SK-N-MC (cell line): ENCODE data around the gene TBL1X.
"Not testable (repeated sequence)": the region's sequence is repeated elsewhere in the genome, so short reads cannot be mapped to it uniquely, and the experiment has no call there.

ENCODE experiments used
- DNase-seq: peaks from one replicate; pipeline ENCODE4 v3.0.0-alpha.2; 2011; ENCODE audit warnings: low read depth, low spot score
- H3K27ac ChIP-seq: fragments of 200-600 bp; sonication (generic); 2 replicates; pipeline ENCODE4 v1.5.1; 2016; ENCODE audit warnings: mixed run types
- H3K36me3 ChIP-seq: fragments of 200-600 bp; sonication (generic); 2 replicates; pipeline ENCODE4 v1.6.1; 2017; ENCODE audit warnings: antibody characterized with exemption, low read length, mixed read lengths; ENCODE audit not compliant: insufficient read depth
- H3K4me3 ChIP-seq: fragments of 200-600 bp; sonication (generic); 2 replicates; pipeline ENCODE4 v1.5.1; 2016
- H3K9ac ChIP-seq: fragments of 200-600 bp; sonication (generic); 2 replicates; pipeline ENCODE4 v1.8.0; 2017; ENCODE audit warnings: mixed run types, mixed read lengths; ENCODE audit not compliant: insufficient read length
- H3K9me3 ChIP-seq: fragments of 200-600 bp; sonication (generic); 2 replicates; pipeline ENCODE4 v1.6.1; 2017; ENCODE audit warnings: low read depth, mild to moderate bottlenecking, antibody characterized with exemption, low read length, moderate library complexity, mixed read lengths
- EZH2 ChIP-seq: fragments of 200-600 bp; sonication (generic); IDR thresholded peaks from one replicate; pipeline ENCODE4 v1.6.1; 2017; ENCODE audit warnings: antibody characterized with exemption
- FOXP2 ChIP-seq: optimal IDR thresholded peaks from 2 replicates; pipeline ENCODE3; 2011; ENCODE audit warnings: mild to moderate bottlenecking, moderate library complexity; ENCODE audit not compliant: insufficient read depth; ENCODE audit errors: extremely low read length, control extremely low read depth
- POLR2AphosphoS5 ChIP-seq: IDR thresholded peaks from 2 replicates; pipeline ENCODE4 v1.6.1; 2012; ENCODE audit warnings: mild to moderate bottlenecking, low read depth, low read length, borderline replicate concordance

The TBL1X gene

DNA sequence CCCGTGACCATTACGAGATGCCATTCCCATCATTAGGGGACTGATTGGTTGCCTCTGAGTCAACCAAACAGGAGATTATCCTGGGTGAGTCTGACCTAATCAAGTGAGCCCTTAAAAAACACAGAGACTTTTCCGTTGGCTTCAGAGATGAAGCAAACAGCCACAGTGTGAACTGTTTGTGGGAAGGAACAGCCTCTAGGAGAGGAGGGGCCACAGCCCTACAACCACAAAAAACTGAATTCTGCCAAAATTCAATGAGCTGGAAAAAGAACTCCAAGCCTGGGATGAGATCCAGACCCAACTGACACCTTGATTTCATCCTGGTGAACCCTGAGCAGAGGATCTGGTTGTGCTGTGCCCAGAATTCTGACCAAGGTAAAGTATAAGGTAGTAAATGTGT is 31.3 kb upstream of the TBL1X start:
- Histone ChIP-seq H3K4me3 (no peak overlapping the region), H3K36me3 (no peaks in the 10 kb centered on the region), H3K9ac (no peak overlapping the region), H3K27ac (no peak overlapping the region), H3K9me3 (no peaks in the 10 kb centered on the region)
- no peak for DNase-seq
- no peak for TF ChIP-seq FOXP2

DNA sequence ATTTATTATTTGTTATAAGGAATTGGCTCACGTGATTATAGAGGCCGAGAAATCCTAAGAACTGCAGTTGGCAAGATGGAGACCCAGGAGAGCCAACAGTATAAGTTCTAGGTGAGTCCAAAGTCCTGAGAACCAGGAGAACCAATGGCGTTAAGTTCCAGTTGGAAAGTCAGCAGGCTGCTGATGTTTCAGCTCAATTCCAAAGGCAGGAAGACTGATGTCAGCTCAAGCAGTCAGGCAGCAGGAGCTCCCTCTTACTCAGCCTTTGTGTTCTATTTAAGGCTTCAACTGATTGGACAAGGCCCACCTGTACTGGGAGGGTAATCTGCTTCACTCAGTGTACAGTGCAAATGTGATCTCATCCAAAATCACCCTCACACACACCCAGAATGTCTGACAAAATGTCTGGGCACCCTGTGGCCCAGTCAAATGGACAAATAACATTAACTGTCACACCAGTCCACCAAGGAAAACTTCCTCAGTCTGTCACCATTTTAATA is 30.8 kb upstream of the TBL1X start:
- Histone ChIP-seq H3K36me3 (no peaks in the 10 kb centered on the region), H3K9me3 (no peaks in the 10 kb centered on the region), H3K27ac (no peak overlapping the region), H3K4me3 (no peak overlapping the region), H3K9ac (no peak overlapping the region)
- no peak for DNase-seq
- TF ChIP-seq POLR2AphosphoS5 (no peak), FOXP2 (no peak), EZH2 (no peak)

DNA sequence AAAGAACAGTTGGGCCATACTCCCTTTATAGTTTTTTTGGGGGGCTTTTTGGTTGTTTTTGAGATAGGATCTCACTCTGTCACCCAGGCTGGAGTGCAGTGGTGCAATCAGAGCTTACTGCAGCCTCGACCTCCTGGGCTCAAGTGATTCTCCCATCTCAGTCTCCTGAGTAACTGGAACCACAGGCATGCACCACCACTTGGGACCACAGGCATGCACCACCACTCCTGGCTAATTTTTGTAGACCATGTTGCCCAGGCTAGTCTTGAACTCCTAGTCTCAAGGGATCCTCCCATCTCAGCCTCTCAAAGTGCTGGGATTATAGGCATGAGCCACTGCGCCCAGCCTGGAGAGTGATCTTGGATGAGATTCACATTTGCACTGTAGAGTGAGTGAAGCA is 29.8 kb upstream of the TBL1X start:
- H3K27ac ChIP-seq, H3K4me3 ChIP-seq, H3K9ac ChIP-seq, DNase-seq, H3K9me3 ChIP-seq, H3K36me3 ChIP-seq: not testable (repeated sequence)

DNA sequence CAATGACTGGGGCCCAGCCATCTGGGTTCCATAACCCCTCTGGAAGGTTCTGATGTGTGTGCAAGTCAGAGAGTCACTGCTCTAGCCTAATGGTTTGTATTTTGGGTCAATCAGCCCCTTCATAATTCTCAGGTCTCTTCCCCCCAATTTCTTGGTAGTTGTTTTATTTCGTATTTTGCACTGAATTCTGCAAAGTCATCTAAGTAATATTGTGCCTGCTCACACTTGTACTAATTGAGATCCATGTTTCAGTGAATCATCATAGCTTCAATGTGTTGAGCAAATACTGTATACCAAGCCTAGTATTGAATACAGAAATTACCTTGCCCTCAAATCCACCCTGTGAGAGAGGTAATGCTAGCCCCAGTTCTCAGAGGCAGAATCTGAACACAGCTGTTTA is 28.0 kb upstream of the TBL1X start:
- Histone ChIP-seq H3K9me3 (no peaks in the 10 kb centered on the region), H3K27ac (no peak overlapping the region), H3K4me3 (no peak overlapping the region), H3K9ac (no peak overlapping the region), H3K36me3 (no peaks in the 10 kb centered on the region)
- TF ChIP-seq EZH2 (no peak), FOXP2 (no peak), POLR2AphosphoS5 (no peak)
- DNase-seq, result no peak

DNA sequence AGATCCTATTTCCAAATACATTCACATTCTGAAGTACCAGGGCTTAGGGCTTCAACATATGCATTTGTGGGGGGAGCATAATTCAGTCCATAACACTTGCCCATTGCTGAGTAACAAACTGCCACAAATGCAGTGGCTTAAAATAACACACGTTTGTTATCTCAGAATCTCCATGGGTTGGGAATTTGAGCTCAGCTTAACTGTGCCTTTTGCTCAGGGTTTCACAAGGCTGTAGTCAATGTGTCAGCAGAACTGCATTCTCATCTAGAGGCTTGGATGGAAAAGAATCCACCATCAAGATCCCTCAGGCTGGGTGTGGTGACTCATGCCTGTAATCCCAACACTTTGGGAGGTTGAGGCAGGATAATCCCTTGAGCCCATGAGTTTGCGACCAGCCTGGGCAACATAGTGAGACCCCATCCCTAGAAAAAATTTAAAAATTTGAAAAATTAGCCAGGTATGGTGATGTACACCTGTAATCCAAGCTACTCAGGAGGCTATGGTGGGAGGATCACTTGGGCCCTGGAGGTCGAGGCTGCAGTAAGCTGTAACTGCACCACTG is 25.8 kb upstream of the TBL1X start:
- no peaks in the 10 kb centered on the region for H3K36me3 ChIP-seq
- H3K9ac ChIP-seq, result no peak overlapping the region
- no peak overlapping the region for H3K4me3 ChIP-seq
- H3K9me3 ChIP-seq, result no peaks in the 10 kb centered on the region
- no peak overlapping the region for H3K27ac ChIP-seq
- no peak for TF ChIP-seq EZH2
- TF ChIP-seq POLR2AphosphoS5, result no peak
- no peak for TF ChIP-seq FOXP2
- DNase-seq, result no peak

DNA sequence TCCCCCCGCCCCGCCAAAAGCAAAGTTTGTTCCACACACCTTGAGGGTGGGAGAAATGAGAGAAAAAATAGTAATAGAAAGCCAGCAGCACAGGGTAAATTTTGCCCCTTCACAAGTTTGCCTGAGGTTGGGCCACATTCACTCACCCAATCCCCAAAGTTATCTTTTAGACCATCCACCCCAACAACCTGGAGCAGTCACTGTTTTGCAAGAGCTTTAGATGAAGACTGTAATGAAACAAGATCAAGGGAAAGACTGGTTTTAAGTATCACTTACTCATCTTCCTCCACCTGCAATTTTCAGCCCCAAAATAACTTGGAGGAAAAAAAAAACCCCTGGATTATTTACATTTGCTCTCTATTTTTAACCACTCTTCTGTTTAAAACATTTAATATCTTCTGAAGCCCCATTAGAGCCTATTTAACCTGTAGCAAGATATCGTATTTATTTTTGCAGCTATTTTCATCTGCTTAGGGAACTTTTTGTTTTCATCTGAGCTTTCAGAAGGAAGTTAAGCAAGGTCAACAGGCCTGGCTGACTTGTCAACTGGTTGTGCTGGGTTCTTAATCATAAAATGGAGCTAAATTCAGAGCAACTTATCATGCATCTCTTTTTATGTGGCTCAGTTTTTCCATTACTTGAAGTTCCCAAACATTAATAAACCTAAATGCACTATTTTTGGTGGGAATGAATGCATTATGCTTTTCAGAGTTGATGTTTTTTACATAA is 24.6 kb upstream of the TBL1X start:
- Histone ChIP-seq H3K27ac (no peak overlapping the region), H3K4me3 (no peak overlapping the region), H3K9me3 (no peaks in the 10 kb centered on the region), H3K36me3 (no peaks in the 10 kb centered on the region), H3K9ac (no peak overlapping the region)
- no peak for DNase-seq
- TF ChIP-seq EZH2 (no peak), POLR2AphosphoS5 (no peak), FOXP2 (no peak)

DNA sequence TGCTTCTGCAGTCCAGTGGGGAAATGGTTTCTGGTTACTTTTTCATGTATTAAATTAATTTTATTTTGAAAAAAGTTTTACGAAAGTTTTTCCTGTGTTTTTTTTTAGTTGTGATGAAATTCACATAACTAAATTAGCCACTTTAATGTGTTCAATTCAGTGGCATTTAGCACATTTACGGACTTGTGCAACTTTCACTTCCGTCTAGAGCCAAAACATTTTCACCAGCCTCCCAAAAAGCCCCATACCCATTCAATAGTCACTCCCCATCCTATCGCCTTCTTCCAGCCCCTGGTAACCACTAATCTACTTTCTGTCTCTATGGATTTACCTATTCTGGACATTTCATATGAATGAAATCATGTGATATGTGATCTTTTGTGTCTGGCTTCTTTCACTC is 22.8 kb upstream of the TBL1X start:
- Histone ChIP-seq H3K4me3 (no peak overlapping the region), H3K36me3 (no peaks in the 10 kb centered on the region), H3K27ac (no peak overlapping the region), H3K9me3 (no peaks in the 10 kb centered on the region), H3K9ac (no peak overlapping the region)
- no peak for TF ChIP-seq EZH2
- no peak for TF ChIP-seq POLR2AphosphoS5
- no peak for TF ChIP-seq FOXP2
- DNase-seq, result no peak

DNA sequence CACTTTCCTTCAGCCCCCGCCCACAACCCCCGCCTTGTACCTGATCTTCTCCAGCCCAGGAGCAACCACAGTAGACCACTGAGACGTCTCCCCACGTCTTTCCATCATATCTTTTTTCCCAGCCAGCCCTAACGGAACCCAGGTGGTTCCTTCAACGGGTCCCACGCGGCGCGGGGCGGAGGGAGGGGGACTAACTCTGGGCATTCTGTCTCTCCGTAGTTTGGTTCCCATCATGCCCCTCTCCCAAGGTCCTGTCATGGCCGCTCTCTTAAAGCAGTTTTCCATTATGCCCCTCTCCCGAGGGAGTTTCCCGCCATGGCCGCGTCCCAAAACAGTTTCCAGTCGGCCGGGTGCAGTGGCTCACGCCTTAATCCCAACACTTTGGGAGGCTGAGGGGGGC is 21.5 kb upstream of the TBL1X start:
- Histone ChIP-seq H3K9ac (no peak overlapping the region), H3K9me3 (no peaks in the 10 kb centered on the region), H3K36me3 (no peaks in the 10 kb centered on the region), H3K27ac (no peak overlapping the region), H3K4me3 (no peak overlapping the region)
- no peak for DNase-seq
- no peak for TF ChIP-seq FOXP2
- no peak for TF ChIP-seq POLR2AphosphoS5
- no peak for TF ChIP-seq EZH2

DNA sequence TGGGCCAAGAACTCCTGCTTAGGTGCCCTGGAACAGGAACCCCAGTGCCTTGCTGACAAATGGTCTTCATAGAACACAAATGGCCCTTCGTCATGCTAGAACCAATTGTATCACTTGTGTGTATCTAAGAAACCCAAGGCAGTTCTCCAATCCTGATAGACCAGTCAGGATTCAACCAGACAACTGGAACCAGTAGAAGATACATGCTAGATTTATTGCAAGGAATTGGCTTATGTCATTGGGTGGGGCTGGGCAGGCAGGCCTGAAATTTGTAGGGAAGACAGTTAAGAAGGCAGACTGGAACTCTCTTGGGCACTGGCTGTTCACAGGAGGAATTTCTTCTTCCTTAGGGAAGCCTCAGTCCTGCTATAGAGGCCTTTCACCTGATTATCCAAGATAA is 17.0 kb upstream of the TBL1X start:
- no peak for DNase-seq
- Histone ChIP-seq H3K27ac (no peak overlapping the region), H3K36me3 (no peaks in the 10 kb centered on the region), H3K4me3 (no peak overlapping the region), H3K9ac (no peak overlapping the region), H3K9me3 (no peaks in the 10 kb centered on the region)
- TF ChIP-seq EZH2 (no peak), FOXP2 (no peak)
